HG02973 (cell line): ENCODE measurements around the gene TYW5.

Experiments used
- ATAC-seq: cut with Tn5 transposase; IDR thresholded peaks from one replicate; pipeline ENCODE4 v1.9.1; 2021; ENCODE audit warnings: moderate library complexity; ENCODE audit not compliant: unreplicated experiment

TYW5 gene

DNA sequence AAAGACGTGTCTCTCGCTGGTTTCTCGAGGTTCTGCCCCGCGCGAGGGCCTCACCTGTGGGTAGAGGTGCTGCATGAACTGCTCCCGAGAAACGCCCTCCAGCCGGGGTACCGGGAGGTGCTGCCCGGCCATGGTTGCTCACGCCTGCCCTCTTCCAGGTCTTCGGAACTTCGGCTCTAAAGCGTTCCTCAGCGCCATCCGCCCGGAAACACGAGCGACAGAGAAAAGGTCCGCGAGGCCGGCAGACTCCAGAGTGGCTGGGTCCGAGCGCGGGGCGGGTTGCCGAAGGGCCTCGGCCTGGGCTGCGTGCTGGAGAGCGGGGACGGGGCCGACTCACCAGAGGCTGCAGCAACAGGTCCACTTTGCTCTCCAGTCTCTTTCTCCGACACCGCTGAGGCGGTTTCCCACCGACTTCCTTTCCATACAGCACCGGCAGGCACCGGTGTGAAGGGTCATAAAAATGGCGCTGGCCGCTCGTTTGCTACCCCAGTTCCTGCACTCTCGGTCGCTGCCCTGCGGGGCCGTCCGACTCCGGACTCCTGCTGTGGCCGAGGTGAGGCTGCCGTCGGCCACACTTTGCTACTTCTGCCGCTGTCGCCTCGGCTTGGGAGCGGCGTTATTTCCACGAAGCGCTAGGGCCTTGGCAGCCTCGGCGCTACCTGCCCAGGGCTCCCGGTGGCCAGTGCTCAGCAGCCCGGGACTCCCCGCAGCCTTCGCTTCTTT lies at the start of gene TYW5, which contains the start of gene MAIP1:
Gene TYW5, minus strand, starts transcription at position 153 of the 723 bp plus-strand sequence. Its CDS starts 21 bp downstream, at position 132.
Gene MAIP1, plus strand, starts transcription at position 244 of the 723 bp plus-strand sequence. Its CDS starts 217 bp downstream, at position 461.
- peak; percentile 83 for ATAC-seq

DNA sequence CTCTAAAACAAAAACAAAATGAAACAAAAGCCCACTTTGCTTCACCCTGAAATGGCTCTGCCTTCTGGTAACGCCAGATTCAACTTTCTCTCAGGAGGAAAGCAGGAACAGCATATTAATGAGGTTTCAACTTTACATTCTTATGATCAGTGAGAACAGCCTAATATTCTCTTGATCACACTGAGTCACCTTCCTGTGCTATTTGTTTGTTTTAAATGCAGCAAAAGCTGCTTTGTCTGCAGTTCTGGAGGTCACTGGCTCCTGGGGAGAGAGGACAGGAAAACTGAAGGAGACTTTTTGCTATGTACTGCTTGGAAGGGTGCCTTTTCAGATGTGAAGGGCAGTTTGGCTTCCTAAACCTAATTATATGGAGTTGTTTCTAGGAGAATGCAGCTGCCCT lies 48.2 kb upstream of the TYW5 start:
- ATAC-seq, result no peak

DNA sequence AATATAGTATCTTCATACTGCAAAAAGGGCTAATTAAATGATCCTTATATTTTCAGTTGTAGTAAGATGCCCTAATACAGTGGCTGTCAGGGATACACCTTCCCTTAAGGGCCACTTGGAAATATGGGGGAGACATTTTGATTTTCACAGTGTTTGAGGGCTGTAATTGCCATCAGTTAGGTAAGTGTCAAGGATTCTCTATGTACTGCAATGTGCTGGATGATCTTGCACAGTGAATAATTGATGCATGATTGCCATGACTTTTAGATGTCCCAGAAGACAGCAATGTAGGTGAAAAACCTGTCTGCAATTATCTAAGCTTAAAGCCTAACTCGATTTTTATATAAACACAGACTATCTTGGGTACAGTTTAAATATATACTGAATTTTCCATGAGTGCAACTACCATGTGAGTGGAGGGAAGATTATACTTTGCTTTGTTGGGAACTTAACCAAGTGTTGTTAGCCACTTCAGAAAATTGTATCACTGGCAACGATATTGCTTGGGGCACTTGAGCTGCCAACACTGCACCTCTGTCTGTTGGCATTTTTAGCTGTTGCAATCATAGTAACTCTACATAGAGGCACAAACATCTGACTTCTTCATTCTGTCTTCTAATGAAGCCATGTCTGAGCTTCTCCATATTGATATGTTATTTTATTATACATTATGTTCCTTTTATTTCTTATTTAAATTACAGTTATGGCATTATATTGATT lies 45.3 kb upstream of the TYW5 start:
- no peak for ATAC-seq

DNA sequence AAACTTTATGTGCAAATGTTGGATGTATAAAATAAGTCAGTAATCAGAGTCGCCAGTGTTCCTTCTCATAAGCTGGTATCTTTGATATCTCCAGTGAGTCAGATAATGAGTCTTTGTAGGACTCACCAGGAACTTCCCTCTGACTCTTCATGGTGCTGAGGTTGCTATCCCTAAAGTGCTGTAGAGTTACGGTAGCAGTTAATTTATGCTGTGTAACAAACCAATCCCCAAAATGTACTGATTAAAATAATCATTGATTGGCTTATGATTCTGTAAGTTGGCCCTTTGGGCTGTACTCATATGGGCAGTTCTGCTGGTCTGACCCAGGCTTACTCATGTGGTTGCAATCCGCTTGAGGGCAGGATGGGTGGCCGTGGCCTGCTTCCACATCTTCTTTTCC lies 43.9 kb upstream of the TYW5 start:
- ATAC-seq, result no peak

- ATAC-seq, result no peak
Observed at GRCh38 chr2:199997296-199997695, 42.0 kb upstream of the TYW5 start.

GRCh38 chr2:199994896-199995295 lies 39.6 kb upstream of the TYW5 start:
- no peak for ATAC-seq

GRCh38 chr2:199994371-199994770 lies 39.1 kb upstream of the TYW5 start:
- ATAC-seq, result no peak

DNA sequence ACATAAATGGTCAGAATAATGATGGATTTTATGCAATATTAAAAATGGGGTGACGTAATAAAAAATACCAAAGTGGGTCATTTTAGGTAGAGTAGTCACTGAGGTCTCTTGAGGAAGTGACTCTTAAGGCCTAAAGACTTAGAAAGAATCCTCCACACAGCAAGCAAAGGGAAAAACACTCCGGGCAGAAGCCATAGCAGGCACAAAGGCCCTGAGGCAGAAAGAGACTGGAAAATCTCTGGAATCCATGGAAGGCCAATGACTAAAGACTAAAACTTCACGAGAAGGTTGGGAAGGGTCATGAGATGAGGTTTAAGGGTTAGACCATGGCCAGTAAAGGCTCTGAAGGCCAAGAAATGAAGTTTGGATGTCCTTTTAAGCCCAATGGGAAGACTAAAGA lies 37.0 kb upstream of the TYW5 start:
- no peak for ATAC-seq

- ATAC-seq, result no peak
Observed at GRCh38 chr2:199991691-199992090, 36.4 kb upstream of the TYW5 start.

GRCh38 chr2:199989822-199990221 lies 34.5 kb upstream of the TYW5 start:
- ATAC-seq, result no peak

GRCh38 chr2:199988151-199988550 lies 32.9 kb upstream of the TYW5 start:
- no peak for ATAC-seq

- no peak for ATAC-seq
Observed at GRCh38 chr2:199987586-199987985, 32.3 kb upstream of the TYW5 start.

- ATAC-seq, result peak; percentile 83
Observed at GRCh38 chr2:199985625-199986207, 30.4 kb upstream of the TYW5 start.

- no peak for ATAC-seq
Observed at GRCh38 chr2:199984755-199985154, 29.5 kb upstream of the TYW5 start.

DNA sequence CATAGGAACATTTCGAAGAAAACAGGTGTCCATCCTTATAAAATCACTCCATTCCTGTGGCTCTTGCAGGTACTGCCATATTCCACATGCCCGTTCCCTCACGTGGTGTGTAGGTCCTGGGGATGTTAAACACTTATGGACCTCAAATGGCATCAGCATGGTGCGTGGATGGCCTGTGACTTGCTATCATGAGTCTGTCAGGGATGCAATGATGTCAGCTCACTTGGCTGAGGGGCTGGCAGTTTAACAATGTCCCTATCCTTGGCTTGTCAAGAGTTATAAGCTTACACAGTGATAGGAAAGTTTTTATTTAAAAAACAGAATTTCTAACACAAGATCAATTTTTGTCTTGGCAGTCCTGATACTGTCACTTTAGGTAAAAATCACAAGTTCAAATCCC lies 28.9 kb upstream of the TYW5 start:
- no peak for ATAC-seq

DNA sequence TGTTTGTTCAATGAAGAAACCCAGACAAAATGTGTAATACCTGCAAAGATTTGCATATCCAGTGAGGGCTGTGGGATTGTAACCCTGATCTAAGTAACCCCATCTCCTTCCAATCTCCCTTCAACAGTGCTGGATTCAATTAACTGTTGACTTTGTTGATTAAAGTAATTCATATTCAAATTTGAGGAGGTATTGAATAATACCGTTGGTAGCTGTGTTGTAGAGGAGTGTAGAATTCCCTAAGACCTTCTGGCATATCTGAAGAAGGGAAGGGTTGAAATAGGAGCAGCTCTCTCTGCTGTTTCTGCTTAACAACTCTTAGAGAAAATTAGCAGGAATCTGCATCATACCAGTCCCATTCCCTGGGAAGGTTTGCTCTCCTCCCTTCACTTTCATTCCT lies 28.2 kb upstream of the TYW5 start:
- no peak for ATAC-seq

DNA sequence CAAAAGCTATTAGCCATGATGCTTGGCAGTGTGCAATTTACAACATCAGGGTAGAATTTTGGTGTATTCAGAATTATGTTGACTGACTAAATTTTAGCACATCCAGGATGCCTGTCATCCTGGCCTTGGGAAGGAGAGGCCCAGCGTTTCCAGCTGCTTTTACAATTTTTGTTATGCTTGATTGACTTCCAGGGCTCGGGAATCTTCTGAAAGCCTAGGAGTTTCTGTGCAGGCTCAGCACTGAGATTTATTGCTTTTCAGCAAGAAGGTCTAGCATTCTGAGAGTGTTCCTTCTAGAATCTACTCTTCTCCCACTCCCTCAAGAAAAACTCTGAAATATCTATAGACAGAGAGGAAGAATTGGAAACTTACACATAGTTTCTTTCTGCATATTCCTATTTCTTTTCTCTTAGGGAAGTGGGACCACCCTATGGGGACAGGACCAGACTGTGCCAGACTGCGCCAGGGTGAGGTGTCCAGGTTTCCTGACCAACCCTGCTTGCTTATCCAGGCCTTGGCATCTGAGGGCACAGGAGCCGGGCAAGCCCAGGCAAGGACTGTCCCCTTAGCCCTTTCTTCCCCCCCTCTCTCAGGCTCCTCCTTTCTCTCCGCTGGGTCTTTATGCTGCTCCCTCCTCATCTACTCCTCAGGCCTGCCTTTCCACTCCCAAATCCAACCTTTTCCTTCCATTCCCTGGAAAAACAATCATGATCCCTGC lies 27.0 kb upstream of the TYW5 start:
- no peak for ATAC-seq

DNA sequence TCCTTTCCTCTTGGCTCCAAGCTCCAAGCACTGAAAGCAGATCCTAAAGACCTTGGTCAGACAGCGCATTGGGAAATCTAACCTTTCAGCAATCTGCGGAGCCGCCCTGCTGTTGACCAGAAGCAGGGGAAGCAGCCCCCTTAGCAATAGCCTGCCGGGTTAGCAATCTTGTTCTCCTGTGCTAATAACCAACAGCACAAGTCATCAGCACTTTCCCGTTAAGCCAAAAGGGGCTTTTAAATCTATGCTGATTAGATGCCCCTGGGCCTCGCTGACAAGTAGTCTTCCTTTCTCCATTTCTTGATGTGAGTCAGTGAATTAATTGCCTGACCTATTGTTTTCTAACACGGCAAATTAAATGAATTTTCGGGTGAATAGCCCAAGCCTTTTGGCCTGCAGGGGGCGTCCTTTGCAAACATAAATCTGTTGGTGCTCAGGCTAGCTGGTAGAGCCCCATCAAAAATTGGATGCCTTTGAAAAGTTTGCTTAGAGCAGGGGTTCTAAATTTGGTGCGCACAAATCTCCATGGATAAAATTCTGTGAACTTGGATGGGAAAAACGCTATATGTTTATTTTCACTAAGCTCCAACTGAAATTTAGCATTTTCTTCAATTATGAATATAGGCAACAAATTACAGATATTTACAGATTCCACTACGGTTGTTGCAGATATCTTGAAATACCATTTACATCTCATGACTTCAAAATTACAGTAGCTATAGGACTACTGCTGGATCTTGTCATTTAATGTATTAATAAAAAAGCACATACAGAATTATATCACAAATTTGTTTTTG lies 24.7 kb upstream of the TYW5 start:
- no peak for ATAC-seq

DNA sequence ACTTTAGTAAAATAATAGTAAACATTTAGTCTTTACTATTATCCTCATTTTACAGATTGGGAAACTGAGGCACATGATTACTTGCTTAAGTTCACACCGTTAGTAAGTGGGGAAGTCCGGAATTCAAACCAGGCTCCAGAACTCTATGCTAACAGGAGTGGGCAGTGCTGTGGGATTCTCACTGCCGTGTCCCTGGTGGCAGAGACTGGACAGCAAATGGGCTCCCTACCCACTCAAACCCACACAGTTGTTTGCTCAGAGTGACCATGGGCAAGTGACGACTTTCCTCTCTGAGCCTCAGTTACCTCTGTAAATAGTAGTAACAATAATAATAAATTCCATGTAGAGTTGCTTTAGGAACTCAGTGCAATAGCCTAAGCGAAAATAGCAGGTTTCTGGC lies 24.1 kb upstream of the TYW5 start:
- ATAC-seq, result no peak

- peak; percentile 81 for ATAC-seq
Observed at GRCh38 chr2:199977984-199978415, 22.7 kb upstream of the TYW5 start.
